ENCODE results near the gene PLD2.
A peak's percentile ranks its signal among the peaks of the same experiment; 100 is the strongest.

The PLD2 gene

GRCh38 chr17:4806777-4807604 is at the start of gene PLD2:
TSS of gene PLD2 (plus strand) at chr17:4807152. CDS start at chr17:4807773, 621 bp downstream.
- peak; percentile 31 for DNase-seq

- DNase-seq, result no peak
Observed at GRCh38 chr17:4759776-4760236, 47.1 kb upstream of the PLD2 start.

- DNase-seq, result no peak
Observed at GRCh38 chr17:4764595-4764994, 42.4 kb upstream of the PLD2 start.

- DNase-seq, result no peak
Observed at GRCh38 chr17:4766201-4766600, 40.8 kb upstream of the PLD2 start.

- DNase-seq, result no peak
Observed at GRCh38 chr17:4766723-4767122, 40.2 kb upstream of the PLD2 start.

- no peak for DNase-seq
Observed at GRCh38 chr17:4768298-4768697, 38.7 kb upstream of the PLD2 start.

GRCh38 chr17:4769628-4770027 is 37.3 kb upstream of the PLD2 start:
- no peak for DNase-seq

GRCh38 chr17:4771519-4772234 is 35.3 kb upstream of the PLD2 start, which contains the start of gene TM4SF5:
TSS of gene TM4SF5 (plus strand) at chr17:4771886. CDS start at chr17:4771923, 37 bp downstream.
- DNase-seq, result peak; percentile 38

- DNase-seq, result no peak
Observed at GRCh38 chr17:4772235-4772613, 34.7 kb upstream of the PLD2 start.

GRCh38 chr17:4777969-4778760 is 28.8 kb upstream of the PLD2 start:
- DNase-seq, result no peak

GRCh38 chr17:4780325-4780955 is 26.5 kb upstream of the PLD2 start:
- DNase-seq, result no peak

- no peak for DNase-seq
Observed at GRCh38 chr17:4782652-4783051, 24.3 kb upstream of the PLD2 start.

- no peak for DNase-seq
Observed at GRCh38 chr17:4785311-4786105, 21.4 kb upstream of the PLD2 start.

GRCh38 chr17:4786106-4786511 is 20.8 kb upstream of the PLD2 start, which contains the start of gene VMO1:
TSS of gene VMO1 (minus strand) at chr17:4786364. CDS start at chr17:4786352, 12 bp downstream.
- DNase-seq, result no peak

GRCh38 chr17:4786516-4786915 is 20.4 kb upstream of the PLD2 start:
- no peak for DNase-seq

GRCh38 chr17:4788159-4788806 is 18.7 kb upstream of the PLD2 start:
- DNase-seq, result no peak

- no peak for DNase-seq
Observed at GRCh38 chr17:4788807-4789700, 17.9 kb upstream of the PLD2 start, which contains the start of gene GLTPD2. TSS of gene GLTPD2 (plus strand) at chr17:4788964. CDS start at chr17:4789012, 48 bp downstream.

- DNase-seq, result no peak
Observed at GRCh38 chr17:4789701-4789950, 17.3 kb upstream of the PLD2 start.

- peak; percentile 48 for DNase-seq
Observed at GRCh38 chr17:4789951-4790704, 16.8 kb upstream of the PLD2 start.

- DNase-seq, result no peak
Observed at GRCh38 chr17:4790705-4791088, 16.3 kb upstream of the PLD2 start.
